Astrocyte (in vitro differentiated cells and primary cell): ENCODE measurements around the gene MOSPD3. TPM values are rescaled to one million over a fixed set of nuclear protein-coding genes. Genes with fewer than 3 reads are reported as not detected.

ENCODE experiments used
- DNase-seq: peaks from one replicate; pipeline ENCODE4 v3.0.0-alpha.2; 2010; ENCODE audit warnings: low read depth
- FAIRE-seq: peaks from 2 replicates; lab custom pipeline; 2011; peaks lifted over from hg19 to GRCh38; lab: Jason Lieb, UNC
- H2AFZ ChIP-seq: 2 replicates; pipeline ENCODE4 v1.6.0; 2012; ENCODE audit warnings: low read depth, low read length, inconsistent platforms
- H3K27ac ChIP-seq: 2 replicates; pipeline ENCODE4 v1.5.1; 2011; ENCODE audit warnings: low read depth, low read length, inconsistent platforms
- H3K27me3 ChIP-seq: 2 replicates; pipeline ENCODE4 v1.6.0; 2011; ENCODE audit warnings: low read length, inconsistent platforms; ENCODE audit not compliant: insufficient read depth
- H3K36me3 ChIP-seq: 2 replicates; pipeline ENCODE4 v1.5.1; 2011; ENCODE audit warnings: low read length, inconsistent platforms; ENCODE audit not compliant: insufficient read depth
- H3K4me1 ChIP-seq: 2 replicates; pipeline ENCODE4 v1.5.1; 2011; ENCODE audit warnings: low read length, inconsistent platforms; ENCODE audit not compliant: insufficient read depth
- H3K4me2 ChIP-seq: 2 replicates; pipeline ENCODE4 v1.6.0; 2012; ENCODE audit warnings: low read length, inconsistent platforms
- H3K4me3 ChIP-seq: 2 replicates; pipeline ENCODE4 v1.5.1; 2011; ENCODE audit warnings: low read depth, mild to moderate bottlenecking, low read length, inconsistent platforms; ENCODE audit not compliant: insufficient read depth
- H3K79me2 ChIP-seq: 2 replicates; pipeline ENCODE4 v1.6.0; 2012; ENCODE audit warnings: mild to moderate bottlenecking, low read length, inconsistent platforms; ENCODE audit not compliant: insufficient read depth
- H3K9ac ChIP-seq: 2 replicates; pipeline ENCODE4 v1.6.0; 2012; ENCODE audit warnings: mild to moderate bottlenecking, low read length, inconsistent platforms
- H3K9me3 ChIP-seq: 2 replicates; pipeline ENCODE4 v1.5.1; 2012; ENCODE audit warnings: low read depth, mild to moderate bottlenecking, low read length, inconsistent platforms; ENCODE audit not compliant: insufficient read depth
- H4K20me1 ChIP-seq: 2 replicates; pipeline ENCODE4 v1.6.0; 2012; ENCODE audit warnings: low read length, inconsistent platforms; ENCODE audit not compliant: insufficient read depth
- H3K27ac Mint-ChIP-seq: one replicate; pipeline ENCODE4 v1.8.0; 2021; ENCODE audit warnings: mild to moderate bottlenecking, mixed read lengths; ENCODE audit not compliant: unreplicated experiment
- H3K27me3 Mint-ChIP-seq: one replicate; pipeline ENCODE4 v1.8.0; 2021; ENCODE audit warnings: low read depth, mixed read lengths; ENCODE audit not compliant: unreplicated experiment
- H3K36me3 Mint-ChIP-seq: one replicate; pipeline ENCODE4 v1.8.0; 2021; ENCODE audit warnings: low read depth, mixed read lengths; ENCODE audit not compliant: unreplicated experiment
- H3K4me1 Mint-ChIP-seq: one replicate; pipeline ENCODE4 v1.8.0; 2021; ENCODE audit warnings: low read depth, mixed read lengths; ENCODE audit not compliant: unreplicated experiment
- H3K4me3 Mint-ChIP-seq: one replicate; pipeline ENCODE4 v1.8.0; 2021; ENCODE audit warnings: mild to moderate bottlenecking, moderate library complexity, mixed read lengths; ENCODE audit not compliant: unreplicated experiment
- H3K9me3 Mint-ChIP-seq: one replicate; pipeline ENCODE4 v1.8.0; 2021; ENCODE audit warnings: mild to moderate bottlenecking, mixed read lengths; ENCODE audit not compliant: unreplicated experiment
- CTCF ChIP-seq: IDR thresholded peaks from 2 replicates; pipeline ENCODE4 v1.5.1; 2011; ENCODE audit warnings: low read depth, mild to moderate bottlenecking, inconsistent platforms, low read length, moderate library complexity; ENCODE audit not compliant: insufficient read depth
- EZH2 ChIP-seq: IDR thresholded peaks from 2 replicates; pipeline ENCODE4 v1.6.1; 2012; ENCODE audit warnings: mild to moderate bottlenecking, low read length, inconsistent platforms; ENCODE audit not compliant: insufficient read depth
- total RNA-seq: library from RNA; stranded (reverse); gene quantifications from 2 replicates; pipeline ENCODE4 v1.2.1, GENCODE V29; 2021

MOSPD3 gene
- total RNA-seq, 1 donor from 2014 or later = 18.8 TPM

GRCh38 chr7:100575206-100575631 is 37.1 kb upstream of the MOSPD3 start:
- Histone ChIP-seq H3K4me2 (no peak overlapping the region), H3K9me3 (no peaks in the 10 kb centered on the region), H3K4me3 (no peak overlapping the region), H3K4me1 (peaks cover 15% of the 10 kb centered on the region), H3K79me2 (no peaks in the 10 kb centered on the region), H2AFZ (no peak overlapping the region), H4K20me1 (peaks cover 8% of the 10 kb centered on the region), H3K9ac (no peak overlapping the region), H3K27me3 (no peaks in the 10 kb centered on the region), H3K27ac (no peak overlapping the region), H3K36me3 (peaks cover 3% of the 10 kb centered on the region)
- Mint-ChIP-seq H3K4me3 (no peak overlapping the region), H3K4me1 (peaks cover 6% of the 10 kb centered on the region), H3K9me3 (no peaks in the 10 kb centered on the region), H3K27me3 (peaks cover 3% of the 10 kb centered on the region), H3K36me3 (peaks cover 9% of the 10 kb centered on the region), H3K27ac (no peak overlapping the region)
- FAIRE-seq (no peak), DNase-seq (no peak)
- no peak for TF ChIP-seq CTCF
- no peak for TF ChIP-seq EZH2

- Histone ChIP-seq H3K27ac (no peak overlapping the region), H3K79me2 (peaks cover 6% of the 10 kb centered on the region), H3K9ac (no peak overlapping the region), H3K4me3 (no peak overlapping the region), H3K9me3 (no peaks in the 10 kb centered on the region), H3K27me3 (no peaks in the 10 kb centered on the region), H3K4me1 (peaks cover 12% of the 10 kb centered on the region), H2AFZ (no peak overlapping the region), H3K36me3 (peaks cover 10% of the 10 kb centered on the region), H3K4me2 (no peak overlapping the region), H4K20me1 (peaks cover 14% of the 10 kb centered on the region)
- H3K36me3 Mint-ChIP-seq = peaks cover 9% of the 10 kb centered on the region
- H3K4me1 Mint-ChIP-seq = peaks cover 6% of the 10 kb centered on the region
- DNase-seq (no peak), FAIRE-seq (no peak)
- no peaks in the 10 kb centered on the region for H3K9me3 Mint-ChIP-seq
- H3K27ac Mint-ChIP-seq = no peak overlapping the region
- H3K4me3 Mint-ChIP-seq = no peak overlapping the region
- TF ChIP-seq EZH2 = no peak
- no peak for TF ChIP-seq CTCF
- H3K27me3 Mint-ChIP-seq = peaks cover 3% of the 10 kb centered on the region
These were observed 36.5 kb upstream of the MOSPD3 start for GRCh38 chr7:100575746-100576383.

- H3K4me2 ChIP-seq = no peak overlapping the region
- H4K20me1 ChIP-seq = peaks cover 19% of the 10 kb centered on the region
- H3K36me3 ChIP-seq = peaks cover 16% of the 10 kb centered on the region
- Mint-ChIP-seq H3K36me3 (peaks cover 9% of the 10 kb centered on the region), H3K9me3 (no peaks in the 10 kb centered on the region), H3K27me3 (peaks cover 3% of the 10 kb centered on the region), H3K27ac (no peak overlapping the region), H3K4me1 (peaks cover 6% of the 10 kb centered on the region), H3K4me3 (no peak overlapping the region)
- TF ChIP-seq CTCF (no peak), EZH2 (no peak)
- no peak overlapping the region for H3K27ac ChIP-seq
- DNase-seq (no peak), FAIRE-seq (no peak)
- no peak overlapping the region for H3K4me3 ChIP-seq
- H3K4me1 ChIP-seq = peaks cover 6% of the 10 kb centered on the region
- peaks cover 9% of the 10 kb centered on the region for H3K79me2 ChIP-seq
- H3K27me3 ChIP-seq = no peaks in the 10 kb centered on the region
- no peak overlapping the region for H3K9ac ChIP-seq
- H2AFZ ChIP-seq = no peak overlapping the region
- no peaks in the 10 kb centered on the region for H3K9me3 ChIP-seq
These were observed 35.9 kb upstream of the MOSPD3 start for GRCh38 chr7:100576384-100576993.
